ENCODE measurements around the gene GLB1L.
"Not testable (repeated sequence)": the region's sequence is repeated elsewhere in the genome, so short reads cannot be mapped to it uniquely, and the experiment has no call there.

Gene GLB1L

GRCh38 chr2:219209236-219210195 is 35.7 kb downstream of the GLB1L start:
- H3K4me3 ChIP-seq (ENCODE audit: low read depth, low read length): no peak overlapping the region

DNA sequence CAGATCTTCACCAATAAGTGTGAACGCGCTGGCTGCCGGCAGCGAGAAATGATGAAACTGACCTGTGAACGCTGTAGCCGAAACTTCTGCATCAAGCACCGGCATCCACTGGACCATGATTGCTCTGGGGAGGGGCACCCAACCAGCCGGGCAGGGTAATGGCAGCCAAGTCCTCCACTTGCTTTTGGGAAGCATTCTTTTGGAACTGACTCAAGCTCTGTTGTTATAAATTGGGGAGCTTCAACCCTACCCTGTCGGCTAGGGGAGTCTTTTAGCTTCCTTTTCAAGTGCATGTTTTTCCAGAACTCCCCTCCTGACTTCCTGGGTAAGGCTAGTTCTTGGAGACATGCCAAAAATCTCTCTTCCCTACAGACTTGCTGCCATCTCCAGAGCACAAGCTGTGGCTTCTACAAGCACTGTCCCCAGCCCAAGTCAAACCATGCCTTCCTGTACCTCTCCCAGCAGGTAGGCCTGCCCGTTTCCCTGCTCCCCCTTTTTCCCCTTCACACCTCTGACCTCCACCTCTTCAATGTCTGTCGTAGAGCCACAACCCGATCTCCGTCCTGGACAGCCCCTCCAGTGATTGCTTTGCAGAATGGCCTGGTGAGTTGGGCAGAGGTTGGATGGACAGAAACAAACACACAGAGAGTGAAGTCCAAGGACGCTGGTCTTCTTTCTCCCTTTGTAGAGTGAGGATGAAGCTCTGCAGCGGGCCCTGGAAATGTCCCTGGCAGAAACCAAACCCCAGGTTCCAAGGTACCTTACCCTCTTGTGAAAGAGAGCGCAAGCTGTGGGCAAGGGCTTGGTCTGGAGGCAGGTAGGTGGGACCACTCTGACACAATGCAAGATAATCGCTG is 37.1 kb downstream of the GLB1L start:
- H3K4me3 ChIP-seq (ENCODE audit: low read depth, low read length): no peak overlapping the region

- H3K4me3 ChIP-seq (ENCODE audit: low read depth, low read length): peak overlapping the region; percentile 63
These were observed 37.9 kb downstream of the GLB1L start for GRCh38 chr2:219207134-219207883.

- peak within 1 kb of the TSS; percentile 73 for H3K4me3 ChIP-seq (ENCODE audit: low read depth, low read length)
These were observed 38.7 kb downstream of the GLB1L start, which contains the start of gene ZFAND2B for GRCh38 chr2:219206328-219207133. Gene ZFAND2B, plus strand, starts transcription at chr2:219206782. Its CDS starts 206 bp downstream, at chr2:219206988.

GRCh38 chr2:219205981-219206327 is 39.3 kb downstream of the GLB1L start:
- H3K4me3 ChIP-seq (ENCODE audit: low read depth, low read length): peak overlapping the region; percentile 73

- H3K4me3 ChIP-seq (ENCODE audit: low read depth, low read length): no peak overlapping the region
These were observed 40.1 kb downstream of the GLB1L start for GRCh38 chr2:219205165-219205538.

DNA sequence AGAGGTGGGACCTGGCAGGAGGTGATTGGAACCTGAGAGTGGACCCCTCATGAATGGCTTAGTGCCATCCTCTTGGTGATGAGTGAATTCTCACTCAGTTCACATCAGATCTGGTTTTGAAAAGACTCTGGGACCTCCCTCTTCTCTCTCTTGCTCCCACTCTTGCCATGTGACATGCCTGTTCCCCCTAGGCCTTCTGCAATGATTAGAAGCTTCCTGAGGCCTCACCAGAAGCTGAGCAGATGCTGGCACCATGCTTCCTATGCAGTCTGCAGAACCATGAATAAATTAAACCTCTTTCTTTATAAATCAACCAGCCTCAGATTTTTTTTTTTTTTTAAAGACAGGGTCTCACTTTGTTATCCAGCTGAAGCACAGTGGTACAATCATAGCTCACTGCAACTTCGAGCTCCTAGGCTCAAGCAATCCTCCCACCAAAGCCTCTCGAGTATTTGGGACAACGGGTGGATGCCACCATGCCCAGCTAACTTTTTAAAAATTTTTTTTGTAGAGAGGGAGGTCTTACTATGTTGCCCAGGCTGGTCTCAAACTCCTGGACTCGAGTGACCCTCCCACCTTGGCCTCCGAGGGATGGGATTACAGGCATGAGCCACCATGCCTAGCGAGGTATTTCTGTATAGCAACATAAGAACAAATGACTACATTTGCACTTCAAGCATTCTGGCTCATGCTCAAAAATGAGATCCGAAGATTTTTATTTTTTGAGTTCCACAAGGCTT is 40.6 kb downstream of the GLB1L start:
- no peak overlapping the region for H3K4me3 ChIP-seq (ENCODE audit: low read depth, low read length)

DNA sequence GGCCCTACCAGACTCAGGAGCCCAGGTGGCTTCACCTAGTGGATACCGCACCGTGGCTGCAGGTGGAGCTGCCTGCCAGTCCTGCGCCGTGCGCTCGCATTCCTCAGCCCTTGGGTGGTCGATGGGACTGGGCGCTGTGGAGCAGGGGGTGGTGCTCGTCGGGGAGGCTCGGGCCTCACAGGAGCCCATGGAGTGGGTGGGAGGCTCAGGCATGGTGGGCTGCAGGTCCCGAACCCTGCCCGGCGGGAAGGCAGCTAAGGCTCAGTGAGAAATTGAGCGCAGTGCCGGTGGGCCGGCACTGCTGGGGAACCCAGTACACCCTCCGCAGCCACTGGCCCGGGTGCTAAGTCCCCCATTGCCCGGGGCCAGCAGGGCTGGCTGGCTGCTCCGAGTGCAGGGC is 43.9 kb downstream of the GLB1L start:
- H3K4me3 ChIP-seq (ENCODE audit: low read depth, low read length): not testable (repeated sequence)

DNA sequence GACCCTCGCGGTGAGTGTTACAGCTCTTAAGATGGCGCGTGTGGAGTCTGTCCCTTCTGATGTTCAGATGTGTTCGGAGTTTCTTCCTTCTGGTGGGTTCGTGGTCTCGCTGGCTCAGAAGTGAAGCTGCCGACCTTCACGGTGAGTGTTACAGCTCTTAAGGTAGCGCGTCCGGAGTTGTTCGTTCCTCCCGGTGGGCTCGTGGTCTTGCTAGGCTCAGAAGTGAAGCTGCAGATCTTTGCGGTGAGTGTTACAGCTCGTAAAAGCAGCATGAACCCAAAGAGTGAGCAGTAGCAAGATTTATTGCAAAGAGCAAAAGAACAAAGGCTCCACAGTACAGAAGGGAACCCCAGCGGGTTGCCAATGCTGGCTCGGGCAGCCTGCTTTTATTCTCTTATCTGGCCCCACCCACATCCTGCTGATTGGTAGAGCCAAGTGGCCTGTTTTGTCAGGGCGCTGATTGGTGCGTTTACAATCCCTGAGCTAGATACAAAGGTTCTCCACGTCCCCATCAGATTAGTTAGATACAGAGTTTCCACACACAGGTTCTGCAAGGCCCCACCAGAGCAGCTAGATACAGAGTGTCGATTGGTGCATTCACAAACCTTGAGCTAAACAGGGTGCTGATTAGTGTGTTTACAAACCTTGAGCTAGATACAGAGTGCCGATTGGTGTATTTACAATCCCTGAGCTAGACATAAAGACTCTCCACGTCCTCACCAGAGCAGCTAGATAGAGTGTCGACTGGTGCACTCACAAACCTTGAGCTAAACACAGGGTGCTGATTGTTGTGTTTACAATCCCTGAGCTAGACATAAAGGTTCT is 44.5 kb downstream of the GLB1L start:
- not testable (repeated sequence) for H3K4me3 ChIP-seq (ENCODE audit: low read depth, low read length)

DNA sequence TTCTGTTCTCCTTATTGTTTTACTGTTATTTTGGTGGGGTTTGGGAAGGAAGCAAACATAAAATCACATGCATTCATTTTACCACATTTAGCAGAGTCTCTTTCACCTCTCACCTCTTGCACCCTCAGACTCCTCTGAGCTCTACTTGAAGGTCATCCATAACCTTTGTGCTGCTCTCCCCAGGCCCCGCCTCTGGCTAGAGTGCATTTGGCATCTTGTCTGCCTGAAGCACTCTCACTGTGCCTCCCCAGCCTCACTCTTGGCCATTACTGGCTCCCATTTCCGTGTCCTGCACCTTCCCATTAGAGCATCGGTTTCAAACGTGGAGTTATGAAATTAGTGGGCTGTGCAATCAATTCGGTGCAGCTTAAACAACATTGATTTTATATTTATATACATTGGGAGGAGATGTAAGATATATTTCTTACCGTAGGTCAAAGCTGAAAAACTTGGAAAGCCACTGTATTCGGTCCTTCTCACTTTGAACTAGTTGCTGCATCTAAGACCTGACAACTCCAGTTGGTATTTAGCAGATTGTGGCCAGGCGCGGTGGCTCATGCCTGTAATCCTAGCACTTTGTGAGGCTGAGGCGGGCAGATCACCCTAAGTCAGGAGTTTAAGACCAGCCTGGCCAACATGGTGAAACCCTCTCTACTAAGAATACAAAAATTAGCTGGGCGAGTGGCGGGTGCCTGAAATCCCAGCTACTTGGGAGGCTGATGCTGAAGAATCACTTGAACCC is 45.6 kb downstream of the GLB1L start:
- H3K4me3 ChIP-seq (ENCODE audit: low read depth, low read length): no peak overlapping the region

- no peak overlapping the region for H3K4me3 ChIP-seq (ENCODE audit: low read depth, low read length)
These were observed 46.3 kb downstream of the GLB1L start for GRCh38 chr2:219198974-219199373.

GRCh38 chr2:219197388-219197787 is 47.9 kb downstream of the GLB1L start:
- H3K4me3 ChIP-seq (ENCODE audit: low read depth, low read length): no peak overlapping the region

DNA sequence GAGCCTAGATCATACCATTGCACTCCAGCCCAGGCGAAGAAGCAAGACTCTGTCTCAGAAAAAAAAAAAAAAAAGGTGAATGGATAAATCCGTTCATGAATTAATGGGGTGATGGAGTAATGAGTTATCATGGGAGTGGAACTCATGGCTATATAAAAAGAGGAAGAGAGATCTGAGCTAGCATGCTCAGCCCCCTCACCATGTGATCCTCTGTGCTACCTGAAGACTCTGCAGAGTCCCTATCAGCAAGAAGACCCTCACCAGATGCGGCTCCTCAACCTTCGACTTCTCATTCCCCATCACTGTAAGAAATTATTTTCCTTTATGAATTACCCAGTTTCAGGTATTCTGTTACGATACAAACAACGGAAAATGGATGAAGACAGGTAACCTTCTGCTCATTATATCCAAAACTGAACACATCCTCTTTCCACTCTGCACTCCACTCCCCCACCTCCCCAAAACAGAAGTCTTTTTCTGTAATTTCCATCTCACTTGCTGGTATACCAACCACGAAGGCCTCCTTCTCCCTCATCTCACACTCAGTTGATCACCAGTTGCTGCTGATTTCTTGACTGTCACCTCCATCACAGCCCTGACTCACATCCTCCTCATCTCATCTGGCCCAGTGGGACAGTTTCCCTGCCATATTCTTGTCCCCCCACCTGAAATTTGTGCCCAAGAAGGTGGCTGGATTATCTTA is 58.3 kb downstream of the GLB1L start:
- H3K4me3 ChIP-seq (ENCODE audit: low read depth, low read length): no peak overlapping the region
